HL-60 (cell line): Measurements from ENCODE around the gene CAMTA1.

Experiments used
- CTCF ChIP-seq: IDR thresholded peaks from one replicate; pipeline ENCODE4 v1.5.1; 2011; ENCODE audit warnings: low read length, control low read depth, inconsistent platforms; ENCODE audit not compliant: insufficient read depth
- GABPA ChIP-seq: IDR thresholded peaks from 2 replicates; pipeline ENCODE4 v1.6.1; 2012; ENCODE audit warnings: low read depth
- POLR2AphosphoS5 ChIP-seq: IDR thresholded peaks from 2 replicates; pipeline ENCODE4 v1.6.1; 2012; ENCODE audit warnings: low read depth
- REST ChIP-seq: IDR thresholded peaks from 2 replicates; pipeline ENCODE4 v1.6.1; 2012; ENCODE audit warnings: low read depth; ENCODE audit not compliant: insufficient replicate concordance
- SPI1 ChIP-seq: IDR thresholded peaks from 2 replicates; pipeline ENCODE4 v1.6.1; 2012; ENCODE audit warnings: low read depth, mild to moderate bottlenecking, borderline replicate concordance

- TF ChIP-seq CTCF (no peak), POLR2AphosphoS5 (no peak), SPI1 (no peak), REST (no peak), GABPA (no peak)
Observed at GRCh38 chr1:7767176-7767575, 981.9 kb downstream of the CAMTA1 start.
